ENCODE measurements around the gene CAPN13. TPM values are rescaled to one million over a fixed set of nuclear protein-coding genes. Genes with fewer than 3 reads are reported as not detected.

Gene CAPN13
- total RNA-seq, 2 donors from 2014 or later = 5.6 to 21.3 TPM

- Histone ChIP-seq H3K4me3 (no peak overlapping the region), H3K27ac (no peak overlapping the region), H3K36me3 (replicated peaks in 1 of 2; ENCODE audit: insufficient read depth in 1 of 2, low read depth in 2 of 2) (no peaks in the 10 kb centered on the region), H3K9me3 (no peaks in the 10 kb centered on the region), H3K4me1 (no peaks in the 10 kb centered on the region), H3K27me3 (no peaks in the 10 kb centered on the region)
- no peak for ATAC-seq
- DNase-seq = no peak
- TF ChIP-seq CTCF (IDR thresholded peaks at IDR 0.05) = no peak
- TF ChIP-seq POLR2A (IDR thresholded peaks at IDR 0.05) = no peak
- intact Hi-C loops (cut with DNase I) = no loop called here
- 86 to 100% methylated on average over 1 to 3 of the region's 3 CpGs for WGBS, 2 donors
These were observed 122.2 kb downstream of the CAPN13 start for GRCh38 chr2:30684996-30685395.

- Histone ChIP-seq H3K36me3 (replicated peaks in 1 of 2; ENCODE audit: insufficient read depth in 1 of 2, low read depth in 2 of 2) (no peaks in the 10 kb centered on the region), H3K27ac (no peak overlapping the region), H3K4me3 (no peak overlapping the region), H3K27me3 (no peaks in the 10 kb centered on the region), H3K9me3 (no peaks in the 10 kb centered on the region), H3K4me1 (no peaks in the 10 kb centered on the region)
- TF ChIP-seq CTCF (IDR thresholded peaks at IDR 0.05) (no peak), POLR2A (IDR thresholded peaks at IDR 0.05) (no peak)
- no peak for DNase-seq
- intact Hi-C loops (cut with DNase I) = no loop called here
- 59 to 84% methylated on average over 5 of the region's 5 CpGs for WGBS, 2 donors
- no peak for ATAC-seq
These were observed 122.7 kb downstream of the CAPN13 start for GRCh38 chr2:30684516-30684915.

- Histone ChIP-seq H3K27me3 (no peaks in the 10 kb centered on the region), H3K9me3 (no peaks in the 10 kb centered on the region), H3K36me3 (replicated peaks in 1 of 2; ENCODE audit: insufficient read depth in 1 of 2, low read depth in 2 of 2) (no peaks in the 10 kb centered on the region), H3K27ac (no peak overlapping the region), H3K4me1 (no peaks in the 10 kb centered on the region), H3K4me3 (no peak overlapping the region)
- no peak for TF ChIP-seq POLR2A (IDR thresholded peaks at IDR 0.05)
- TF ChIP-seq CTCF (IDR thresholded peaks at IDR 0.05) = no peak
- 81 to 89% methylated on average over 8 of the region's 8 CpGs for WGBS, 2 donors
- intact Hi-C loops (cut with DNase I) = no loop called here
- DNase-seq = no peak
- ATAC-seq = no peak
These were observed 123.2 kb downstream of the CAPN13 start for GRCh38 chr2:30684026-30684425.

DNA sequence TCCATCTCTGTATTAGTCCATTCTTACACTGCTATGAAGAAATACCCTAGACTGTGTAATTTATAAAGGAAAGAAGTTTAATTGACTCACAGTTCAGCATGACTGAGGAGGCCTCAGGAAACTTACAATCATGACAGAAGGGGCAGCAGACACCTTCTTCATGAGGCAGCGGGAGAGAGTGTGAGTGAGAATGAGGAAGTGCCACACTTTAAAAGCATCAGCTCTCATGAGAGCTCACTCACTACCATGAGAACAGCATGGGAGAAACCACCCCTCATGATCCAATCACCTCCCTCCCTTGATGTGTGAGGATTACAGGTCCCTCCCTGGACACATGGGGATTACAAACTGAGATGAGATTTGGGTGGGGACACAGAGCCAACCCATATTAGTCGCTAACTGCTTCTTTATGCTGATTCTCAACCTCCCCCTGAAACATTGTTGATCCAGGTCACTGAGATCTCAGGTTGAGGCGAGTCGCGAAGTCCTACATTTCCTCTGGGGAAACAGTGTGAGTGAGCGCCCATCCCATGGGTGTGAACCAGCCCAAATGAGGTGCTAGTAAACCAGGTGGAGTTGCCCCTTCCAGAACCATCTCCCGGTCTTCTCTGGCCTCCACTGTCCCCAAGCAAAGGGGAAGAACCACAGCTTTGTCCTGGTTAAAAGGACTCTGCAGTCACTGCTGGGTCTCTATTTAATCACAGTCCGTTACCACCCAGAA is 123.8 kb downstream of the CAPN13 start:
- Histone ChIP-seq H3K4me3 (no peak overlapping the region), H3K4me1 (no peaks in the 10 kb centered on the region), H3K27ac (no peak overlapping the region), H3K9me3 (no peaks in the 10 kb centered on the region), H3K27me3 (no peaks in the 10 kb centered on the region), H3K36me3 (replicated peaks in 1 of 2; ENCODE audit: insufficient read depth in 1 of 2, low read depth in 2 of 2) (no peaks in the 10 kb centered on the region)
- intact Hi-C loops (cut with DNase I) = no loop called here
- no peak for ATAC-seq
- WGBS, 2 donors = 89 to 93% methylated on average over 8 of the region's 8 CpGs
- DNase-seq = no peak
- TF ChIP-seq CTCF (IDR thresholded peaks at IDR 0.05) (no peak), POLR2A (IDR thresholded peaks at IDR 0.05) (no peak)

DNA sequence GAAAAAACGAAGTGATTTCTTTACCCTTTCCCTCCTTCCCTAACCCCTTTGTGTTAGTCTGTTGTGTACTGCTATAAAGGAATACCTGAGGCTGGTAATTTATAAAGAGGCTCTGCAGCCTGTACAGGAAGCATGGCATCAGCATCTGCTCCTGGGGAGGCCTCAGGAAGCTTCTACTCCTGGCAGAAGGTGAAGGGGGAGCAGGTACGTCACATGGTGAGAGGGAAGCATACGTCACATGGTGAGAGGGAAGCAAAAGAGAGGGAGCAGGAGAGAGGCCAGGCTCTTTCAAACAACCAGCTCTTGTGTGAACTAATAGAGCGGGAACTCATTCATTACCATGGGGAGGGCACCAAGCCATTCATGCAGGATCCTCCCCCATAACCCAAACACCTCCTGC is 126.2 kb downstream of the CAPN13 start:
- ATAC-seq (no peak), DNase-seq (no peak)
- Histone ChIP-seq H3K36me3 (replicated peaks in 1 of 2; ENCODE audit: insufficient read depth in 1 of 2, low read depth in 2 of 2) (no peaks in the 10 kb centered on the region), H3K27me3 (no peaks in the 10 kb centered on the region), H3K27ac (no peak overlapping the region), H3K4me3 (no peak overlapping the region), H3K4me1 (no peaks in the 10 kb centered on the region), H3K9me3 (no peaks in the 10 kb centered on the region)
- no peak for TF ChIP-seq CTCF (IDR thresholded peaks at IDR 0.05)
- TF ChIP-seq POLR2A (IDR thresholded peaks at IDR 0.05) = no peak
- WGBS, 2 donors = 80 to 83% methylated on average over 4 of the region's 4 CpGs
- intact Hi-C loops (cut with DNase I) = no loop called here
